NCI-H2171 treated with DMSO at 0.1 percent for 48 hours (cell line): ENCODE results near the gene BCL11A.
A peak's percentile ranks its signal among the peaks of the same experiment; 100 is the strongest.

Source experiments
- DNase-seq: peaks from one replicate; lab custom pipeline; 2025; lab: John Stamatoyannopoulos, UW

BCL11A gene

GRCh38 chr2:60559880-60560279 lies 6.4 kb upstream of the BCL11A start:
- DNase-seq = no peak

GRCh38 chr2:60558536-60558935 lies 5.1 kb upstream of the BCL11A start:
- no peak for DNase-seq

- no peak for DNase-seq
Observed at GRCh38 chr2:60557486-60557864, 4.0 kb upstream of the BCL11A start.

GRCh38 chr2:60556576-60557485 lies 3.4 kb upstream of the BCL11A start:
- DNase-seq = no peak

GRCh38 chr2:60556175-60556574 lies 2.7 kb upstream of the BCL11A start:
- no peak for DNase-seq

- DNase-seq = no peak
Observed at GRCh38 chr2:60555783-60556139, 2.3 kb upstream of the BCL11A start.

GRCh38 chr2:60555066-60555782 lies 1.8 kb upstream of the BCL11A start:
- DNase-seq = peak; percentile 82

- peak; percentile 60 for DNase-seq
Observed at GRCh38 chr2:60554646-60555065, 1.2 kb upstream of the BCL11A start.

GRCh38 chr2:60554074-60554645 lies 706 bp upstream of the BCL11A start:
- DNase-seq = peak; percentile 67

- no peak for DNase-seq
Observed at GRCh38 chr2:60552851-60553494, 481 bp downstream of the BCL11A start.

GRCh38 chr2:60552078-60552850 lies 1.2 kb downstream of the BCL11A start:
- peak; percentile 30 for DNase-seq

- DNase-seq = peak; percentile 58
Observed at GRCh38 chr2:60551240-60552077, 2.0 kb downstream of the BCL11A start.

- no peak for DNase-seq
Observed at GRCh38 chr2:60550984-60551239, 2.5 kb downstream of the BCL11A start.

- peak; percentile 87 for DNase-seq
Observed at GRCh38 chr2:60550178-60550983, 3.1 kb downstream of the BCL11A start.

GRCh38 chr2:60549928-60550177 lies 3.6 kb downstream of the BCL11A start:
- DNase-seq = no peak

GRCh38 chr2:60549238-60549927 lies 4.1 kb downstream of the BCL11A start:
- DNase-seq = peak; percentile 63

- DNase-seq = no peak
Observed at GRCh38 chr2:60548845-60549237, 4.6 kb downstream of the BCL11A start.

GRCh38 chr2:60548311-60548710 lies 5.1 kb downstream of the BCL11A start:
- peak; percentile 21 for DNase-seq

- DNase-seq = no peak
Observed at GRCh38 chr2:60547841-60548240, 5.6 kb downstream of the BCL11A start.
